Liver (tissue), 9 donors: ENCODE results near the gene CCL4L2. TPM values are rescaled to one million over a fixed set of nuclear protein-coding genes. Genes with fewer than 3 reads are reported as not detected.
A peak's percentile ranks its signal among the peaks of the same experiment; 100 is the strongest.

Experiments
- DNase-seq: peaks from one replicate; pipeline ENCODE4 v3.0.0-alpha.2; 2017; ENCODE audit warnings: low spot score
- H3K27ac ChIP-seq, 2 donors: one replicate each; pipeline ENCODE4 v1.7.0; 2013; ENCODE audit warnings: inconsistent platforms in 2 of 2, low read length in 2 of 2, control low read depth in 1 of 2, low read depth in 1 of 2, mild to moderate bottlenecking in 1 of 2
- H3K27me3 ChIP-seq, 4 donors: one replicate each; pipeline versions ENCODE4 v1.6.1 to v1.7.0; 2013; ENCODE audit warnings: low read length in 3 of 4, inconsistent platforms in 1 of 4, mild to moderate bottlenecking in 1 of 4, moderate library complexity in 1 of 4; ENCODE audit not compliant: control insufficient read depth in 4 of 4, insufficient read depth in 4 of 4
- H3K36me3 ChIP-seq, 4 donors: one replicate each; pipeline versions ENCODE4 v1.6.1 to v1.7.0; 2013; ENCODE audit warnings: low read length in 3 of 4, mild to moderate bottlenecking in 3 of 4, low read depth in 1 of 4, moderate library complexity in 1 of 4; ENCODE audit not compliant: control insufficient read depth in 4 of 4, insufficient read depth in 3 of 4
- H3K4me1 ChIP-seq, 4 donors: one replicate each; pipeline versions ENCODE4 v1.6.1 to v1.7.0; 2013; ENCODE audit warnings: low read length in 3 of 4, mild to moderate bottlenecking in 3 of 4, moderate library complexity in 1 of 4; ENCODE audit not compliant: control insufficient read depth in 4 of 4, insufficient read depth in 4 of 4
- H3K4me3 ChIP-seq, 3 donors: one replicate each; pipeline versions ENCODE4 v1.6.1 to v1.7.0; 2013; ENCODE audit warnings: low read length in 3 of 3, control low read depth in 1 of 3, low read depth in 1 of 3, mild to moderate bottlenecking in 1 of 3
- H3K9ac ChIP-seq, 2 donors: one replicate each; pipeline ENCODE4 v1.7.0; 2013; ENCODE audit warnings: low read length in 2 of 2, mild to moderate bottlenecking in 2 of 2, moderate library complexity in 2 of 2, control low read depth in 1 of 2, low read depth in 1 of 2
- H3K9me3 ChIP-seq, 4 donors: one replicate each; pipeline versions ENCODE4 v1.6.1 to v1.7.0; 2013; ENCODE audit warnings: low read length in 3 of 4; ENCODE audit not compliant: control insufficient read depth in 4 of 4
- ATF3 ChIP-seq: IDR thresholded peaks from 2 replicates; pipeline ENCODE4 v1.6.1; 2016; ENCODE audit warnings: antibody characterized with exemption
- CTCF ChIP-seq: fragments of 150-350 bp; IDR thresholded peaks from 2 replicates; pipeline ENCODE4 v1.5.1; 2017; ENCODE audit warnings: improper control_type of control experiment, low read depth, low read length; ENCODE audit not compliant: missing input control
- EGR1 ChIP-seq, 2 donors: IDR thresholded peaks; 2 replicates each; pipeline ENCODE4 v1.6.1; 2016 to 2018; ENCODE audit warnings: antibody characterized with exemption in 2 of 2, low read depth in 2 of 2
- FOXA2 ChIP-seq: IDR thresholded peaks from 2 replicates; pipeline ENCODE4 v1.6.1; 2016; ENCODE audit warnings: antibody characterized with exemption
- GABPA ChIP-seq, 2 donors: IDR thresholded peaks in 1 of 2; conservative IDR thresholded peaks in 1 of 2; 2 replicates each; pipeline ENCODE4 v1.6.1; 2016; ENCODE audit warnings: antibody characterized with exemption in 2 of 2, mild to moderate bottlenecking in 1 of 2, moderate library complexity in 1 of 2
- HNF4A ChIP-seq, 2 donors: conservative IDR thresholded peaks; 2 replicates each; pipeline ENCODE4 v1.6.1; 2016; ENCODE audit warnings: antibody characterized with exemption in 2 of 2, mild to moderate bottlenecking in 2 of 2
- HNF4G ChIP-seq: IDR thresholded peaks from 2 replicates; pipeline ENCODE4 v1.6.1; 2016; ENCODE audit warnings: antibody characterized with exemption
- JUND ChIP-seq, 2 donors: IDR thresholded peaks; 2 replicates each; pipeline ENCODE4 v1.6.1; 2016; ENCODE audit warnings: antibody characterized with exemption in 2 of 2
- MAX ChIP-seq: IDR thresholded peaks from 2 replicates; pipeline ENCODE4 v1.6.1; 2016; ENCODE audit warnings: antibody characterized with exemption
- NR2F2 ChIP-seq: IDR thresholded peaks from 2 replicates; pipeline ENCODE4 v1.6.1; 2016; ENCODE audit warnings: antibody characterized with exemption
- RAD21 ChIP-seq, 2 donors: IDR thresholded peaks; 2 replicates each; pipeline ENCODE4 v1.6.1; 2016; ENCODE audit warnings: antibody characterized with exemption in 2 of 2, mild to moderate bottlenecking in 2 of 2
- REST ChIP-seq: IDR thresholded peaks from 2 replicates; pipeline ENCODE4 v1.6.1; 2016; ENCODE audit warnings: antibody characterized with exemption, mild to moderate bottlenecking
- SP1 ChIP-seq: IDR thresholded peaks from 2 replicates; pipeline ENCODE4 v1.6.1; 2018; ENCODE audit warnings: antibody characterized with exemption, mild to moderate bottlenecking
- TAF1 ChIP-seq: conservative IDR thresholded peaks from 2 replicates; pipeline ENCODE4 v1.6.1; 2016; ENCODE audit warnings: antibody characterized with exemption, mild to moderate bottlenecking
- YY1 ChIP-seq: IDR thresholded peaks from 2 replicates; pipeline ENCODE4 v1.6.1; 2016; ENCODE audit warnings: antibody characterized with exemption, mild to moderate bottlenecking
- ZBTB33 ChIP-seq: IDR thresholded peaks from 2 replicates; pipeline ENCODE4 v1.6.1; 2016; ENCODE audit warnings: antibody characterized with exemption
- WGBS: extraction: QIAGEN DNeasy Blood & Tissue Kit; methylation state at CpG from one replicate; pipeline ENCODE4 v1.1.7; 2013; 5-methylcytosine and 5-hydroxymethylcytosine counted together
- polyA plus RNA-seq, 2 donors: library from polyadenylated mRNA; stranded (reverse) in 1 of 2; unstranded in 1 of 2; fragments of 200-250 nt in 1 of 2; fragments of >200 nt in 1 of 2; fragmentation: Nextera tagmentation in 1 of 2; extraction: Ambion mirVana in 1 of 2; gene quantifications; one replicate each; pipeline versions ENCODE4 v1.2.1 to v1.2.3, GENCODE V29; 2013 to 2015
- total RNA-seq, 2 donors: library from RNA; depleted of rRNA; stranded (reverse); fragments of >200 nt; gene quantifications; one replicate each; pipeline ENCODE4 v1.2.3, GENCODE V29; 2014
- donor health status: healthy.
- donor health status: healthy.
- donor health status: healthy.
- donor health status: healthy.
- donor health status: healthy.

The CCL4L2 gene
- total and polyA plus RNA-seq, 4 donors: 0.50 to 2.8 (median 1.1) TPM

- no peak for DNase-seq
- Histone ChIP-seq H3K4me3 (peak overlapping the region; percentile 1 to 90 (median 53)), H3K9ac (peak overlapping the region; percentile 50 to 52), H3K4me1 (peaks cover 7 to 25% (median 12%) of the 10 kb centered on the region in 4 donors), H3K9me3 (no peaks in the 10 kb centered on the region), H3K36me3 (no peaks in the 10 kb centered on the region), H3K27ac (peak overlapping the region; percentile 66 to 71), H3K27me3 (no peaks in the 10 kb centered on the region)
- peak in 1 of 2 donors; percentile 14 for TF ChIP-seq RAD21 (IDR thresholded peaks at IDR 0.05)
- no peak for TF ChIP-seq ATF3
- no peak for TF ChIP-seq HNF4A (conservative IDR thresholded peaks at IDR 0.05)
- WGBS: 4% methylated on average over 76 of the region's 76 CpGs
Observed at GRCh38 chr17:36183001-36183971, 27.6 kb upstream of the CCL4L2 start.

GRCh38 chr17:36184023-36184765 lies 26.7 kb upstream of the CCL4L2 start:
- Histone ChIP-seq H3K9me3 (no peaks in the 10 kb centered on the region), H3K27ac (peak overlapping the region in 1 of 2 donors; percentile 71), H3K36me3 (no peaks in the 10 kb centered on the region), H3K4me1 (peaks cover 7 to 25% (median 15%) of the 10 kb centered on the region in 4 donors), H3K27me3 (no peaks in the 10 kb centered on the region), H3K9ac (peak overlapping the region in 1 of 2 donors; percentile 52), H3K4me3 (peak overlapping the region; percentile 1 to 90 (median 53))
- TF ChIP-seq GABPA (IDR thresholded peaks at IDR 0.05 in 1 of 2, conservative IDR thresholded peaks at IDR 0.05 in 1 of 2) (no peak), HNF4A (conservative IDR thresholded peaks at IDR 0.05) (no peak), YY1 (no peak), JUND (IDR thresholded peaks at IDR 0.05) (no peak), MAX (no peak), ATF3 (no peak), SP1 (no peak), FOXA2 (no peak), ZBTB33 (no peak), REST (no peak), CTCF (no peak), EGR1 (IDR thresholded peaks at IDR 0.05; ENCODE audit: low read depth in 2 of 2) (no peak), HNF4G (no peak), NR2F2 (no peak), TAF1 (no peak)
- no peak for DNase-seq
- WGBS: 77% methylated on average over 12 of the region's 12 CpGs
